Right lobe of liver (tissue), 6 donors: Measurements from ENCODE around the gene IKZF5. TPM values are rescaled to one million over a fixed set of nuclear protein-coding genes. Genes with fewer than 3 reads are reported as not detected.

Source experiments
- ATAC-seq, 4 donors: fragments of 200-7000 bp; cut with Tn5 transposase; one replicate each; pipeline ENCODE4 v1.9.1; 2020; ENCODE audit warnings: mild to moderate bottlenecking in 4 of 4, moderate library complexity in 4 of 4
- DNase-seq, 3 donors: peaks; one replicate each; pipeline ENCODE4 v3.0.0-alpha.2; 2020
- H3K27ac ChIP-seq, 3 donors: fragments of 200-600 bp; one replicate each; pipeline ENCODE4 v1.8.0; 2022
- H3K27me3 ChIP-seq, 2 donors: fragments of 200-600 bp; one replicate each; pipeline ENCODE4 v1.8.0; 2022
- H3K36me3 ChIP-seq, 4 donors: fragments of 200-600 bp; sonication (generic) in 1 of 4; one replicate each; pipeline versions ENCODE4 v1.5.1 to v1.8.0; 2017 to 2022; ENCODE audit warnings: control low read depth in 1 of 4
- H3K4me1 ChIP-seq, 4 donors: fragments of 200-600 bp; sonication (generic) in 1 of 4; one replicate each; pipeline versions ENCODE4 v1.5.1 to v1.8.0; 2017 to 2022; ENCODE audit warnings: control low read depth in 1 of 4
- H3K4me3 ChIP-seq, 3 donors: fragments of 200-600 bp; one replicate each; pipeline ENCODE4 v1.8.0; 2022
- H3K9me3 ChIP-seq, 4 donors: fragments of 200-600 bp; sonication (generic) in 1 of 4; one replicate each; pipeline versions ENCODE4 v1.5.1 to v1.8.0; 2017 to 2022; ENCODE audit warnings: control low read depth in 1 of 4
- POLR2A ChIP-seq: fragments of 450-650 bp; IDR thresholded peaks from one replicate; pipeline ENCODE4 v1.6.1; 2017; ENCODE audit warnings: antibody characterized with exemption, mild to moderate bottlenecking
- WGBS: methylation state at CpG from one replicate; pipeline ENCODE4 v1.1.6; 2018; ENCODE audit warnings: low coverage, low lambda C conversion rate; ENCODE audit not compliant: insufficient coverage; ENCODE audit errors: missing lambda C conversion rate; 5-methylcytosine and 5-hydroxymethylcytosine counted together
- intact Hi-C, 2 donors: fragments of 100-400 bp; cut with DNase I; formaldehyde crosslinking; loops; one replicate each; pipeline versions ENCODE4 v1.11.2 to v1.14.1; 2022
- total RNA-seq, 6 experiments: library from RNA; depleted of rRNA in 2 of 6; stranded (reverse); fragments of >200 nt in 2 of 6; fragmentation: NEBNext Ultra II Directional in 3 of 6; extraction: Animal tissue kit (Norgen Biotek cat#: 25700) in 3 of 6; gene quantifications; one replicate each; pipeline versions ENCODE4 v1.1.0 to v1.2.4, GENCODE V29; 2016 to 2023
- TF ChIP-seq, protein P1 (sequence below), 4 donors: fragments of 200-600 bp in 3 of 4; fragments of 450-650 bp in 1 of 4; IDR thresholded peaks; one replicate each; pipeline versions ENCODE4 v1.5.1 to v1.8.0; 2016 to 2022; ENCODE audit warnings: antibody characterized with exemption in 4 of 4, mild to moderate bottlenecking in 2 of 4
- donor health status: DM: no; HTN: yes; CAD: no.
- donor health status: DM: no; HTN: no; CAD: no.
- donor health status: DM: no; HTN: no; CAD: no.
- donor health status: DM: no; HTN: yes; CAD: no.
- donor health status: DM: no; HTN: yes; CAD: no.

IKZF5 gene
- total RNA-seq, 6 experiments from 2014 or later: 4.1 to 15.8 (median 8.3) TPM

DNA sequence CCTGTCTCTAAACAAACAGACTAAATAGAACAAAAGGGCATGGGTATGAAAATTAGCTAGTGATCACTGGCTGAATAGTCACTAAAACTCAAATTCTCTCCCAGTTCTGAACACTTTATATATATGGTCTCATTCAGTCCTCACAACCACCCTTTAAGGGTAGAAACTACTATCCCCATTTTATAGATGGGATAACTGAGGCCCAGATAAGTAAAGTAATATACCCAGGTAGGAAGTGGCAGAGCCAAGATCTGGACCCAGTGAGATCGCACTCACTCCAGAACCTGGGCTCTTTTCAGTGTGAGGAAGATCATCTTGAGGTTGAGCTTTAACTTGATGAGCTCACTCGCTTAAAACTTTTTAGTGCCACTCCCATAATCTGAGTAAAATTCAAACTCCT is 23.9 kb downstream of the IKZF5 start:
- intact Hi-C loops: no loop called here
- TF ChIP-seq, protein P1, sequence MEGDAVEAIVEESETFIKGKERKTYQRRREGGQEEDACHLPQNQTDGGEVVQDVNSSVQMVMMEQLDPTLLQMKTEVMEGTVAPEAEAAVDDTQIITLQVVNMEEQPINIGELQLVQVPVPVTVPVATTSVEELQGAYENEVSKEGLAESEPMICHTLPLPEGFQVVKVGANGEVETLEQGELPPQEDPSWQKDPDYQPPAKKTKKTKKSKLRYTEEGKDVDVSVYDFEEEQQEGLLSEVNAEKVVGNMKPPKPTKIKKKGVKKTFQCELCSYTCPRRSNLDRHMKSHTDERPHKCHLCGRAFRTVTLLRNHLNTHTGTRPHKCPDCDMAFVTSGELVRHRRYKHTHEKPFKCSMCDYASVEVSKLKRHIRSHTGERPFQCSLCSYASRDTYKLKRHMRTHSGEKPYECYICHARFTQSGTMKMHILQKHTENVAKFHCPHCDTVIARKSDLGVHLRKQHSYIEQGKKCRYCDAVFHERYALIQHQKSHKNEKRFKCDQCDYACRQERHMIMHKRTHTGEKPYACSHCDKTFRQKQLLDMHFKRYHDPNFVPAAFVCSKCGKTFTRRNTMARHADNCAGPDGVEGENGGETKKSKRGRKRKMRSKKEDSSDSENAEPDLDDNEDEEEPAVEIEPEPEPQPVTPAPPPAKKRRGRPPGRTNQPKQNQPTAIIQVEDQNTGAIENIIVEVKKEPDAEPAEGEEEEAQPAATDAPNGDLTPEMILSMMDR (IDR thresholded peaks at IDR 0.05): no peak
- TF ChIP-seq POLR2A: no peak
- Histone ChIP-seq H3K4me1 (peaks cover 0 to 47% (median 12%) of the 10 kb centered on the region in 4 donors), H3K9me3 (no peaks in the 10 kb centered on the region), H3K36me3 (no peaks in the 10 kb centered on the region), H3K27me3 (no peaks in the 10 kb centered on the region), H3K27ac (peak overlapping the region in 2 of 3 donors; percentile 55 to 64), H3K4me3 (no peak overlapping the region)
- 100% methylated on average over 2 of the region's 2 CpGs for WGBS
- DNase-seq: no peak
- ATAC-seq: no peak

DNA sequence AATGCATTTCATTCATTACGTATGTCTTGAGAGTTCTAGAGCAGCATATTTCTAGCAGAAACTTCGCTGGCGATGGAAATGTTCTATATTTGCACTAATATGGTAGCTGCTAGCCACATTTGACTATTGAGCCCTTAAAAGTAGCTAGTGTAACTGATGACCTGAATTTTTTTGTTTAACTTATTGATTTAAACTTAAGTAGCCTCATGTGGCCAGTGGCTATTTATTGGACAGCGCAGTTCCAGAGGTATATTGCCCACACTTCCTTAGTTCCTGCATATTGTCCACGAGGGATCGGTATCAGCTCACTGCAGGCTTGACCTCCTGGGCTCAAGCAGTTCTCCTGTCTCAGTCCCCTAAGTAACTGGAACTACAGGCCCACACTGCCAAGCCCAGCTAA is 24.7 kb downstream of the IKZF5 start:
- Histone ChIP-seq H3K27ac (peak overlapping the region in 2 of 3 donors; percentile 55 to 64), H3K9me3 (no peaks in the 10 kb centered on the region), H3K4me3 (no peak overlapping the region), H3K4me1 (peaks cover 0 to 47% (median 12%) of the 10 kb centered on the region in 4 donors), H3K27me3 (no peaks in the 10 kb centered on the region), H3K36me3 (no peaks in the 10 kb centered on the region)
- DNase-seq (peak in 1 of 3 donors; percentile 63), ATAC-seq (peak; percentile 37 to 62 (median 52))
- TF ChIP-seq POLR2A: no peak
- TF ChIP-seq, protein P1 (IDR thresholded peaks at IDR 0.05): no peak
- intact Hi-C loops: no loop called here
- WGBS: 47% methylated on average over 6 of the region's 6 CpGs

DNA sequence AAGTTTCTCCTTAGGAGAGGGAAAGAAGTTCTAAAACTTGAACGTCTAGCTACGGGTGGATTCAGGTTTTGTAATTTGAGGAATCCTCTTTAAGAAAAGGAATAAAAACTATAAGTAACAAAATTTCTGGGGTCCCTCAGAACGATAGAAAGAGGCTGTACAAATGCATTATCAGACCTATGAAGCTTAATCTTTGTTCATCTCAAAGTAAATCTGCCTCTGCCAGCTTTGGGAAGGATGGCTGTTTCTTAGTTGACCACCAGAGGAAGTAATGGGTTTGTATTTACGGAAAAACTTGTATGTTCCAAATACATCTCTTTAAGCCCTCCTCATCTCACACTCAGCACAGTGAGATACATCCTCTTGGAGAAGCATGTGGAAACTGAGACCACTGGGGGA is 27.5 kb downstream of the IKZF5 start:
- intact Hi-C loops: no loop called here
- DNase-seq (no peak), ATAC-seq (peak in 1 of 4 donors; percentile 5)
- Histone ChIP-seq H3K4me3 (peak overlapping the region; percentile 57 to 80 (median 72)), H3K4me1 (peaks cover 0 to 38% (median 12%) of the 10 kb centered on the region in 4 donors), H3K36me3 (no peaks in the 10 kb centered on the region), H3K27ac (no peak overlapping the region), H3K9me3 (no peaks in the 10 kb centered on the region), H3K27me3 (no peaks in the 10 kb centered on the region)
- TF ChIP-seq POLR2A: no peak
- TF ChIP-seq, protein P1 (IDR thresholded peaks at IDR 0.05): peak; percentile 29 to 48 (median 36)
- WGBS: 9% methylated on average over 4 of the region's 4 CpGs

DNA sequence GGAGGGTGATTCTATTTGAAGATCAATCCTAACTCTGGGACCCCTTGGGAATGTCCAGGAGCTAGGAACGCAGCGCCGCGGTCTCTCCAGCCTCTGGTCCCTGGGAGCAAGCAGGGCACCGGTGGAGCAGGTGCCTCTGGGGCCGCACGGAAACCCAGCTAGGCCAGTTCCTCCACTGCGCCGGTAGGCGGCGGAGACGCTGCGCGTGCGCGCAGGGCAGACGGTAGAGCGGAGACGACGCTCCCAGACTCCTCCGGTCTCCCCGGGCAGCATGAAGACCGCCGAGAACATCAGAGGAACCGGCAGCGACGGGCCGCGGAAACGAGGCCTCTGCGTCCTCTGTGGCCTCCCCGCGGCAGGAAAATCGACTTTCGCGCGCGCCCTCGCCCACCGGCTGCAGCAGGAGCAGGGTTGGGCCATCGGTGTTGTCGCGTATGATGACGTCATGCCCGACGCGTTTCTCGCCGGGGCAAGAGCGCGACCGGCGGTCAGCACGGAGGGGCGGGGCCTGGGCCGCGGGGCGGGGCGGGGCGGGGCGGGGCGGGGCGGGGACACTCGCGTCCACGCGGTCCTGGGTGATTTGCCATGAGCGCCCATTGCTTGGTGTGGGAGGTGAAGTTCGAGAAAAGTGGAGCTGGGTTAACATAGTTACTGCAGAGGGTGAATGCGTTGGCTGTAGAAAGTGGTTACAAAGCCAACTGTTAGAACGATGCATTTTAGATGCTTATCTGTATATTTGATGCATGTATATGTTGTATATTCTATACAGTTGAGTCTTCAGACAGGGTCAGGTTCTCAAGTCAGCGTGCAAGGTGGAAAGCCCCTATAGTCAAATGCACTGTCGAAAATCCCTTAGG is 28.2 kb downstream of the IKZF5 start, which contains the start of gene PSTK:
TSS of gene PSTK (plus strand) at position 193 of the 857 bp plus-strand sequence. CDS start at position 272, 79 bp downstream.
- ATAC-seq (peak; percentile 94 to 98 (median 95)), DNase-seq (peak; percentile 93 to 95 (median 93))
- Histone ChIP-seq H3K27me3 (no peaks in the 10 kb centered on the region), H3K36me3 (no peaks in the 10 kb centered on the region), H3K9me3 (no peaks in the 10 kb centered on the region), H3K4me3 (peak within 1 kb of the TSS; percentile 57 to 80 (median 72)), H3K27ac (peak within 1 kb of the TSS; percentile 82 to 95 (median 95)), H3K4me1 (peaks cover 0 to 35% (median 12%) of the 10 kb centered on the region in 4 donors)
- peak; percentile 77 for TF ChIP-seq POLR2A
- TF ChIP-seq, protein P1 (IDR thresholded peaks at IDR 0.05): peak; percentile 89 to 98 (median 92)
- WGBS: 0% methylated on average over 7 of the region's 73 CpGs
- intact Hi-C loops: no loop called here
